ENCODE results near the gene MTIF2. TPM values are rescaled to one million over a fixed set of nuclear protein-coding genes. Genes with fewer than 3 reads are reported as not detected.

The MTIF2 gene
- total and polyA plus RNA-seq, 9 of the 15 experiments (the other 6 are each of a cell fraction or from before 2014, with no cell fraction given), result 58.7 to 143 (median 105) TPM

DNA sequence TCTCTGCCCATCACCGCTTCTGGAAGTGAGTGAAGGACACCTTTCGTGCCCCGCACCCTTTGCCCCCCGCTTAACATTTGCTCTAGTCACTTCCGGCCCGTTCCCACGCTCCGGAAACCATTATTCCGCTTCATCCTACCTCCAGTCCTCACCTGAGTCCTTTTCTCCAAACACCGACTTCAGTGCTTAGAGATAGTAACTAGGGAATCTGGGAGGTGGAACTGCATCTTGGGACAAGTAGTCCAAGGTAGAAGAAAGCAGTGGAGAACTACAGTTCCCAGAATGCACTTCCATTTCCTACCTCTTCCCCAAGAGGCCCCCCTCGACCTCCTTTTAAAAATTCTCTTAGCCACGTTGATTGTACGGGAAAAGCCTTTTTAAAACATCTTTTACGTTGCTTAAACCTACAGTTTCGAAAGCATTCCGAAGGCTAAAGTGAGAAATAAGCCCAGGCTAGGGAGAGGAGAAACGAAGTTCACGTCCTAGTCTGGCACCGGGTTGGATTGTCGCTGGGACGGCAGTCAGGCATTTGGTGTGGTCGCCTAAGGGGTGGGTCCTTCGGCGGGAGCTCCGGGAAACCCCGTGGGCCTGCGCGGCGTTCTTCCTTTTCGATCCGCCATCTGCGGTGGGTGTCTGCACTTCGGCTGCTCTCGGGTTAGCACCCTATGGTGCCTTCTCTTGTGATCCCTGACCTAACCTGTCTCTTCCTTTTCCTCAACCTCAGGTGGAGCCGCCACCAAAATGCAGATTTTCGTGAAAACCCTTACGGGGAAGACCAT lies 36.8 kb downstream of the MTIF2 start, which contains the start of the genes CLHC1 and RPS27A (continued):
- TF ChIP-seq, protein P1, sequence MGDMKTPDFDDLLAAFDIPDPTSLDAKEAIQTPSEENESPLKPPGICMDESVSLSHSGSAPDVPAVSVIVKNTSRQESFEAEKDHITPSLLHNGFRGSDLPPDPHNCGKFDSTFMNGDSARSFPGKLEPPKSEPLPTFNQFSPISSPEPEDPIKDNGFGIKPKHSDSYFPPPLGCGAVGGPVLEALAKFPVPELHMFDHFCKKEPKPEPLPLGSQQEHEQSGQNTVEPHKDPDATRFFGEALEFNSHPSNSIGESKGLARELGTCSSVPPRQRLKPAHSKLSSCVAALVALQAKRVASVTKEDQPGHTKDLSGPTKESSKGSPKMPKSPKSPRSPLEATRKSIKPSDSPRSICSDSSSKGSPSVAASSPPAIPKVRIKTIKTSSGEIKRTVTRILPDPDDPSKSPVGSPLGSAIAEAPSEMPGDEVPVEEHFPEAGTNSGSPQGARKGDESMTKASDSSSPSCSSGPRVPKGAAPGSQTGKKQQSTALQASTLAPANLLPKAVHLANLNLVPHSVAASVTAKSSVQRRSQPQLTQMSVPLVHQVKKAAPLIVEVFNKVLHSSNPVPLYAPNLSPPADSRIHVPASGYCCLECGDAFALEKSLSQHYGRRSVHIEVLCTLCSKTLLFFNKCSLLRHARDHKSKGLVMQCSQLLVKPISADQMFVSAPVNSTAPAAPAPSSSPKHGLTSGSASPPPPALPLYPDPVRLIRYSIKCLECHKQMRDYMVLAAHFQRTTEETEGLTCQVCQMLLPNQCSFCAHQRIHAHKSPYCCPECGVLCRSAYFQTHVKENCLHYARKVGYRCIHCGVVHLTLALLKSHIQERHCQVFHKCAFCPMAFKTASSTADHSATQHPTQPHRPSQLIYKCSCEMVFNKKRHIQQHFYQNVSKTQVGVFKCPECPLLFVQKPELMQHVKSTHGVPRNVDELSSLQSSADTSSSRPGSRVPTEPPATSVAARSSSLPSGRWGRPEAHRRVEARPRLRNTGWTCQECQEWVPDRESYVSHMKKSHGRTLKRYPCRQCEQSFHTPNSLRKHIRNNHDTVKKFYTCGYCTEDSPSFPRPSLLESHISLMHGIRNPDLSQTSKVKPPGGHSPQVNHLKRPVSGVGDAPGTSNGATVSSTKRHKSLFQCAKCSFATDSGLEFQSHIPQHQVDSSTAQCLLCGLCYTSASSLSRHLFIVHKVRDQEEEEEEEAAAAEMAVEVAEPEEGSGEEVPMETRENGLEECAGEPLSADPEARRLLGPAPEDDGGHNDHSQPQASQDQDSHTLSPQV (IDR thresholded peaks at IDR 0.05), result peak; percentile 67; the same call in 1 of the 2 replicates
- TF ChIP-seq TCFL5 (CRISPR knock-in tag; conservative IDR thresholded peaks at IDR 0.05), result no peak
- TF ChIP-seq, protein P2, sequence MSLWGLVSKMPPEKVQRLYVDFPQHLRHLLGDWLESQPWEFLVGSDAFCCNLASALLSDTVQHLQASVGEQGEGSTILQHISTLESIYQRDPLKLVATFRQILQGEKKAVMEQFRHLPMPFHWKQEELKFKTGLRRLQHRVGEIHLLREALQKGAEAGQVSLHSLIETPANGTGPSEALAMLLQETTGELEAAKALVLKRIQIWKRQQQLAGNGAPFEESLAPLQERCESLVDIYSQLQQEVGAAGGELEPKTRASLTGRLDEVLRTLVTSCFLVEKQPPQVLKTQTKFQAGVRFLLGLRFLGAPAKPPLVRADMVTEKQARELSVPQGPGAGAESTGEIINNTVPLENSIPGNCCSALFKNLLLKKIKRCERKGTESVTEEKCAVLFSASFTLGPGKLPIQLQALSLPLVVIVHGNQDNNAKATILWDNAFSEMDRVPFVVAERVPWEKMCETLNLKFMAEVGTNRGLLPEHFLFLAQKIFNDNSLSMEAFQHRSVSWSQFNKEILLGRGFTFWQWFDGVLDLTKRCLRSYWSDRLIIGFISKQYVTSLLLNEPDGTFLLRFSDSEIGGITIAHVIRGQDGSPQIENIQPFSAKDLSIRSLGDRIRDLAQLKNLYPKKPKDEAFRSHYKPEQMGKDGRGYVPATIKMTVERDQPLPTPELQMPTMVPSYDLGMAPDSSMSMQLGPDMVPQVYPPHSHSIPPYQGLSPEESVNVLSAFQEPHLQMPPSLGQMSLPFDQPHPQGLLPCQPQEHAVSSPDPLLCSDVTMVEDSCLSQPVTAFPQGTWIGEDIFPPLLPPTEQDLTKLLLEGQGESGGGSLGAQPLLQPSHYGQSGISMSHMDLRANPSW (CRISPR knock-in tag; IDR thresholded peaks at IDR 0.05), result peak; percentile 84; the same call in 1 of the 2 replicates
- TF ChIP-seq ZNF134 (CRISPR knock-in tag; conservative IDR thresholded peaks at IDR 0.05), result no peak
- TF ChIP-seq ZNF175 (CRISPR knock-in tag; IDR thresholded peaks at IDR 0.05; ENCODE audit: low read depth), result 0 out of 2 replicates have a peak, but pooled peaks have one; percentile 15
- TF ChIP-seq, protein P3, sequence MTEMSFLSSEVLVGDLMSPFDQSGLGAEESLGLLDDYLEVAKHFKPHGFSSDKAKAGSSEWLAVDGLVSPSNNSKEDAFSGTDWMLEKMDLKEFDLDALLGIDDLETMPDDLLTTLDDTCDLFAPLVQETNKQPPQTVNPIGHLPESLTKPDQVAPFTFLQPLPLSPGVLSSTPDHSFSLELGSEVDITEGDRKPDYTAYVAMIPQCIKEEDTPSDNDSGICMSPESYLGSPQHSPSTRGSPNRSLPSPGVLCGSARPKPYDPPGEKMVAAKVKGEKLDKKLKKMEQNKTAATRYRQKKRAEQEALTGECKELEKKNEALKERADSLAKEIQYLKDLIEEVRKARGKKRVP (CRISPR knock-in tag; IDR thresholded peaks at IDR 0.05), result 0 out of 2 replicates have a peak, but pooled peaks have one; percentile 15
- 0 out of 4 replicates have a peak, but pooled peaks have one; percentile 3 to 4 for TF ChIP-seq RAD21 (CRISPR knock-in tag; conservative IDR thresholded peaks at IDR 0.05 in 1 of 2, IDR thresholded peaks at IDR 0.05 in 1 of 2)
- peak; percentile 97 for TF ChIP-seq SUPT5H (IDR thresholded peaks at IDR 0.05)
- TF ChIP-seq LCOR (CRISPR knock-in tag; IDR thresholded peaks at IDR 0.05), result peak; percentile 85
- no peak for TF ChIP-seq ZNF347 (CRISPR knock-in tag; IDR thresholded peaks at IDR 0.05; ENCODE audit: low read depth)
- TF ChIP-seq ZFP1 (CRISPR knock-in tag; IDR thresholded peaks at IDR 0.05), result no peak
- TF ChIP-seq, protein P4, sequence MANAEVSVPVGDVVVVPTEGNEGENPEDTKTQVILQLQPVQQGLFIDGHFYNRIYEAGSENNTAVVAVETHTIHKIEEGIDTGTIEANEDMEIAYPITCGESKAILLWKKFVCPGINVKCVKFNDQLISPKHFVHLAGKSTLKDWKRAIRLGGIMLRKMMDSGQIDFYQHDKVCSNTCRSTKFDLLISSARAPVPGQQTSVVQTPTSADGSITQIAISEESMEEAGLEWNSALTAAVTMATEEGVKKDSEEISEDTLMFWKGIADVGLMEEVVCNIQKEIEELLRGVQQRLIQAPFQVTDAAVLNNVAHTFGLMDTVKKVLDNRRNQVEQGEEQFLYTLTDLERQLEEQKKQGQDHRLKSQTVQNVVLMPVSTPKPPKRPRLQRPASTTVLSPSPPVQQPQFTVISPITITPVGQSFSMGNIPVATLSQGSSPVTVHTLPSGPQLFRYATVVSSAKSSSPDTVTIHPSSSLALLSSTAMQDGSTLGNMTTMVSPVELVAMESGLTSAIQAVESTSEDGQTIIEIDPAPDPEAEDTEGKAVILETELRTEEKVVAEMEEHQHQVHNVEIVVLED (CRISPR knock-in tag; IDR thresholded peaks at IDR 0.05), result no peak
- TF ChIP-seq L3MBTL2 (IDR thresholded peaks at IDR 0.05), result peak; percentile 49; the same call in 1 of the 2 replicates
- TF ChIP-seq NFATC3 (IDR thresholded peaks at IDR 0.05), result peak; percentile 56; the same call in 1 of the 2 replicates
- TF ChIP-seq, protein P5, sequence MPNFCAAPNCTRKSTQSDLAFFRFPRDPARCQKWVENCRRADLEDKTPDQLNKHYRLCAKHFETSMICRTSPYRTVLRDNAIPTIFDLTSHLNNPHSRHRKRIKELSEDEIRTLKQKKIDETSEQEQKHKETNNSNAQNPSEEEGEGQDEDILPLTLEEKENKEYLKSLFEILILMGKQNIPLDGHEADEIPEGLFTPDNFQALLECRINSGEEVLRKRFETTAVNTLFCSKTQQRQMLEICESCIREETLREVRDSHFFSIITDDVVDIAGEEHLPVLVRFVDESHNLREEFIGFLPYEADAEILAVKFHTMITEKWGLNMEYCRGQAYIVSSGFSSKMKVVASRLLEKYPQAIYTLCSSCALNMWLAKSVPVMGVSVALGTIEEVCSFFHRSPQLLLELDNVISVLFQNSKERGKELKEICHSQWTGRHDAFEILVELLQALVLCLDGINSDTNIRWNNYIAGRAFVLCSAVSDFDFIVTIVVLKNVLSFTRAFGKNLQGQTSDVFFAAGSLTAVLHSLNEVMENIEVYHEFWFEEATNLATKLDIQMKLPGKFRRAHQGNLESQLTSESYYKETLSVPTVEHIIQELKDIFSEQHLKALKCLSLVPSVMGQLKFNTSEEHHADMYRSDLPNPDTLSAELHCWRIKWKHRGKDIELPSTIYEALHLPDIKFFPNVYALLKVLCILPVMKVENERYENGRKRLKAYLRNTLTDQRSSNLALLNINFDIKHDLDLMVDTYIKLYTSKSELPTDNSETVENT (CRISPR knock-in tag; IDR thresholded peaks at IDR 0.05), result peak; percentile 80; the same call in 1 of the 2 replicates
